Measurements from ENCODE around the gene OR10P1. TPM values are rescaled to one million over a fixed set of nuclear protein-coding genes. Genes with fewer than 3 reads are reported as not detected.

The OR10P1 gene
- total and polyA plus RNA-seq, 2 donors (not counting 1 experiment from before 2014, with no cell fraction given) = not detected

DNA sequence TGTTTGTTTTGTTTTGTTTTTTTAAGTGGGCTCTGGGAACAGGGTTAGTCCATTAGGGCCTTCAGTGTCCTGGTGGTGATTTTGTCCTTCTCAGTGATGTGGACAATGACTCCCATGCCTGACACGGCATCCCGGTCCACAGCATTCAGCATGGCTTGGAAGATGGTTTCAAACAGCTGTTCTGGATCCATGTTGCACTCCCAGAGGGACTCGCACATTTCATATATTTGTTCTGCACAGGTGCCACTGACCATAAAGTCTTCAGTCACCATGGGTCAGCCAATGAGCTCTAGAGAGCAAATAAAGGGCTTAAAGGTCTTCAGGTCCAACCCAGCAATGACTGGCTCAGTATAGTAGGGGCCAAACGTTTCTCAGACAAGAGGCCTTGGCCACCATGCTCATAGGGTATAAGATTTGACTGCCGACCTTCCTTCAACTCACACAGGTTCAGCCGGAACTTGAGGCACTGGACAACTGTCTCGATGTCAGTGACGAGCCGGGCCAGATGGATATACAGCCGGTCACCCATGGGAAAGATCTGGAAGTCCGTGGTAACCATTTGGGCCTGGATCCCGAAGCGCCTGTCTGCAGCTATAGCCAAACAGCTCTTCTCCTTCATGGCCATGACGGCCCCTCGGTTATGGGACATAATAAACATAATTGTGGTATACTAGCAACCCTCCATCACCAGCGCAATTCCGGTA, 18.0 kb downstream of the OR10P1 start:
- peaks cover 3% of the 10 kb centered on the region for H3K27me3 Mint-ChIP-seq
- Histone ChIP-seq H3K36me3 (replicated peaks in 1 of 2; ENCODE audit: control extremely low read depth in 1 of 2, control insufficient read depth in 1 of 2, extremely low read depth in 1 of 2, insufficient read depth in 2 of 2, low read length in 1 of 2) (no peaks in the 10 kb centered on the region), H3K4me1 (ENCODE audit: control insufficient read depth in 2 of 2, insufficient read depth in 2 of 2, low read length in 2 of 2) (no peaks in the 10 kb centered on the region), H3K27ac (ENCODE audit: low read length in 2 of 2) (no peak overlapping the region), H2AFZ (ENCODE audit: insufficient read depth, low read depth, low read length, poor library complexity, severe bottlenecking) (no peak overlapping the region), H3K79me2 (ENCODE audit: control insufficient read depth, insufficient read depth, low read length) (no peaks in the 10 kb centered on the region), H3K4me3 (ENCODE audit: control extremely low read depth in 1 of 5, extremely low read depth in 1 of 5, insufficient read depth in 1 of 5, low read depth in 2 of 5, low read length in 4 of 5) (no peak overlapping the region), H4K20me1 (ENCODE audit: control insufficient read depth, insufficient read depth, low read length, poor library complexity, severe bottlenecking) (no peaks in the 10 kb centered on the region), H3K27me3 (replicated peaks in 1 of 4; ENCODE audit: control extremely low read depth in 1 of 4, control insufficient read depth in 3 of 4, insufficient read depth in 4 of 4, low read length in 3 of 4) (no peaks in the 10 kb centered on the region), H3K4me2 (replicated peaks; ENCODE audit: low read depth, low read length, poor library complexity, severe bottlenecking) (no peak overlapping the region), H3K9me3 (ENCODE audit: control extremely low read depth in 1 of 3, control insufficient read depth in 2 of 3, insufficient read depth in 1 of 3, low read length in 2 of 3) (peaks cover 0 to 15% (median 14%) of the 10 kb centered on the region in 3 donors), H3K9ac (ENCODE audit: low read length) (no peak overlapping the region)
- CTCF ChIA-PET = interaction anchor here (0.5 to 5.6 kb wide), 7 partner anchors 9 to 884 kb away, joined by 3 to 113 read pairs (median 4); a partner anchor contains a TSS
- peaks cover 22% of the 10 kb centered on the region for H3K4me1 Mint-ChIP-seq
- POLR2A ChIA-PET = interaction anchor here (0.7 kb wide), 1 partner anchor 28 kb away, joined by 9 read pairs; no protein-coding TSS in a partner anchor
- no peak for DNase-seq
- H3K4me3 Mint-ChIP-seq = no peak overlapping the region
- no peak for TF ChIP-seq EZH2 (IDR thresholded peaks at IDR 0.05; ENCODE audit: borderline replicate concordance, insufficient read depth, low read depth, low read length, poor library complexity, severe bottlenecking)
- TF ChIP-seq, protein P1, sequence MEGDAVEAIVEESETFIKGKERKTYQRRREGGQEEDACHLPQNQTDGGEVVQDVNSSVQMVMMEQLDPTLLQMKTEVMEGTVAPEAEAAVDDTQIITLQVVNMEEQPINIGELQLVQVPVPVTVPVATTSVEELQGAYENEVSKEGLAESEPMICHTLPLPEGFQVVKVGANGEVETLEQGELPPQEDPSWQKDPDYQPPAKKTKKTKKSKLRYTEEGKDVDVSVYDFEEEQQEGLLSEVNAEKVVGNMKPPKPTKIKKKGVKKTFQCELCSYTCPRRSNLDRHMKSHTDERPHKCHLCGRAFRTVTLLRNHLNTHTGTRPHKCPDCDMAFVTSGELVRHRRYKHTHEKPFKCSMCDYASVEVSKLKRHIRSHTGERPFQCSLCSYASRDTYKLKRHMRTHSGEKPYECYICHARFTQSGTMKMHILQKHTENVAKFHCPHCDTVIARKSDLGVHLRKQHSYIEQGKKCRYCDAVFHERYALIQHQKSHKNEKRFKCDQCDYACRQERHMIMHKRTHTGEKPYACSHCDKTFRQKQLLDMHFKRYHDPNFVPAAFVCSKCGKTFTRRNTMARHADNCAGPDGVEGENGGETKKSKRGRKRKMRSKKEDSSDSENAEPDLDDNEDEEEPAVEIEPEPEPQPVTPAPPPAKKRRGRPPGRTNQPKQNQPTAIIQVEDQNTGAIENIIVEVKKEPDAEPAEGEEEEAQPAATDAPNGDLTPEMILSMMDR (IDR thresholded peaks at IDR 0.05) = no peak
- no peak overlapping the region for H3K27ac Mint-ChIP-seq
- 92% methylated on average over 13 of the region's 17 CpGs for WGBS (ENCODE audit: insufficient coverage)
- no peak for ATAC-seq (ENCODE audit: low read depth)
- H3K9me3 Mint-ChIP-seq (ENCODE audit: insufficient read depth) = peaks cover 6% of the 10 kb centered on the region
- intact Hi-C loops (cut with micrococcal nuclease) = no loop called here

DNA sequence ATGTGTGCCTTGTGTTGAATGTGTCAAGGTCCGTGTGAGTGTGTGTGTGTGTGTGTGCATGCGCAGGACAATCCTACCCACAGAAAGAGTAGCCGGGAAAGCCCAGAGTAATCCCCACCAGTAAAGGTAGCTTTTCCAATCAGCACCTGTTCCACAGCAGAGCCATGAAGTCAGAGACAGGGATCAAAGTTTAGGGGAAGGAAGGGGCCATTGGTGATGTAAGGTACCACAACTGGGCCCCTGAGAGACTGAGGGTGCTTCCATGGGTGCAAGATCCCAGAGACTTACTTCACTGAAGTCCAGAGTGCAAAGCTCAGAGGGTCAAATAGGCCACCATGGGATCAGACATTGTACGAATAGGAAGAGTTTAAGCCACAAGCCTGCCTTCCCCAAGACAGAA, 20.5 kb downstream of the OR10P1 start:
- Histone ChIP-seq H3K27me3 (replicated peaks in 1 of 4; ENCODE audit: control extremely low read depth in 1 of 4, control insufficient read depth in 3 of 4, insufficient read depth in 4 of 4, low read length in 3 of 4) (no peaks in the 10 kb centered on the region), H3K79me2 (ENCODE audit: control insufficient read depth, insufficient read depth, low read length) (no peaks in the 10 kb centered on the region), H4K20me1 (ENCODE audit: control insufficient read depth, insufficient read depth, low read length, poor library complexity, severe bottlenecking) (no peaks in the 10 kb centered on the region), H3K27ac (ENCODE audit: low read length in 2 of 2) (no peak overlapping the region), H3K4me1 (ENCODE audit: control insufficient read depth in 2 of 2, insufficient read depth in 2 of 2, low read length in 2 of 2) (no peaks in the 10 kb centered on the region), H3K4me2 (replicated peaks; ENCODE audit: low read depth, low read length, poor library complexity, severe bottlenecking) (no peak overlapping the region), H3K36me3 (replicated peaks in 1 of 2; ENCODE audit: control extremely low read depth in 1 of 2, control insufficient read depth in 1 of 2, extremely low read depth in 1 of 2, insufficient read depth in 2 of 2, low read length in 1 of 2) (no peaks in the 10 kb centered on the region), H2AFZ (ENCODE audit: insufficient read depth, low read depth, low read length, poor library complexity, severe bottlenecking) (no peak overlapping the region), H3K9ac (ENCODE audit: low read length) (no peak overlapping the region), H3K4me3 (ENCODE audit: control extremely low read depth in 1 of 5, extremely low read depth in 1 of 5, insufficient read depth in 1 of 5, low read depth in 2 of 5, low read length in 4 of 5) (no peak overlapping the region), H3K9me3 (ENCODE audit: control extremely low read depth in 1 of 3, control insufficient read depth in 2 of 3, insufficient read depth in 1 of 3, low read length in 2 of 3) (no peaks in the 10 kb centered on the region)
- whole genome bisulfite sequencing (ENCODE audit: insufficient coverage) = 100% methylated on average over 1 of the region's 4 CpGs
- ChIA-PET CTCF (interaction anchor here (0.9 to 5.6 kb wide), 22 partner anchors 12 to 475 kb away, joined by 3 to 113 read pairs (median 8); partner anchors contain the start of genes BLOC1S1, CD63 and ITGA7), POLR2A (no interaction called here)
- intact Hi-C loops (cut with micrococcal nuclease) = no loop called here
- no peak for ATAC-seq (ENCODE audit: low read depth)
- Mint-ChIP-seq H3K4me1 (peaks cover 11% of the 10 kb centered on the region), H3K27ac (no peak overlapping the region), H3K4me3 (no peak overlapping the region), H3K9me3 (ENCODE audit: insufficient read depth) (no peaks in the 10 kb centered on the region), H3K27me3 (peaks cover 9% of the 10 kb centered on the region)
- TF ChIP-seq, protein P1 (IDR thresholded peaks at IDR 0.05) = no peak
- no peak for TF ChIP-seq EZH2 (IDR thresholded peaks at IDR 0.05; ENCODE audit: borderline replicate concordance, insufficient read depth, low read depth, low read length, poor library complexity, severe bottlenecking)
- DNase-seq = no peak
